GM19023 (cell line): Measurements from ENCODE around the gene SRRT.
A peak's percentile ranks its signal among the peaks of the same experiment; 100 is the strongest.

Source experiments
- ATAC-seq: cut with Tn5 transposase; IDR thresholded peaks from one replicate; pipeline ENCODE4 v1.9.1; 2021; ENCODE audit warnings: mild to moderate bottlenecking, moderate library complexity; ENCODE audit not compliant: unreplicated experiment

The SRRT gene

GRCh38 chr7:100880645-100881044 is 5.7 kb downstream of the SRRT start:
- ATAC-seq: no peak

- ATAC-seq: no peak
These were observed 6.2 kb downstream of the SRRT start for GRCh38 chr7:100881136-100881535.

- no peak for ATAC-seq
These were observed 7.3 kb downstream of the SRRT start for GRCh38 chr7:100882201-100882600.

GRCh38 chr7:100882785-100883526 is 8.1 kb downstream of the SRRT start:
- no peak for ATAC-seq

GRCh38 chr7:100884736-100885439 is 10.0 kb downstream of the SRRT start:
- ATAC-seq: no peak

GRCh38 chr7:100885440-100886141 is 10.7 kb downstream of the SRRT start:
- no peak for ATAC-seq

- no peak for ATAC-seq
These were observed 11.4 kb downstream of the SRRT start for GRCh38 chr7:100886142-100886935.

- ATAC-seq: no peak
These were observed 12.1 kb downstream of the SRRT start for GRCh38 chr7:100886936-100887515.

GRCh38 chr7:100887516-100888290 is 12.8 kb downstream of the SRRT start:
- ATAC-seq: no peak

- ATAC-seq: no peak
These were observed 13.5 kb downstream of the SRRT start for GRCh38 chr7:100888291-100888987.

GRCh38 chr7:100888988-100889750 is 14.3 kb downstream of the SRRT start, which contains the start of gene UFSP1:
Gene UFSP1, minus strand, starts transcription at chr7:100889715. Its CDS starts 444 bp downstream, at chr7:100889271.
- ATAC-seq: peak; percentile 39

GRCh38 chr7:100890653-100891567 is 16.0 kb downstream of the SRRT start:
- no peak for ATAC-seq

- ATAC-seq: no peak
These were observed 16.8 kb downstream of the SRRT start for GRCh38 chr7:100891568-100892247.

- no peak for ATAC-seq
These were observed 17.7 kb downstream of the SRRT start for GRCh38 chr7:100892364-100893317.

GRCh38 chr7:100893318-100893895 is 18.5 kb downstream of the SRRT start:
- no peak for ATAC-seq
